ENCODE measurements around the gene STK26. TPM values are rescaled to one million over a fixed set of nuclear protein-coding genes. Genes with fewer than 3 reads are reported as not detected.

The STK26 gene
- total RNA-seq, 2 experiments from 2014 or later, result 49.8 to 50.8 TPM

DNA sequence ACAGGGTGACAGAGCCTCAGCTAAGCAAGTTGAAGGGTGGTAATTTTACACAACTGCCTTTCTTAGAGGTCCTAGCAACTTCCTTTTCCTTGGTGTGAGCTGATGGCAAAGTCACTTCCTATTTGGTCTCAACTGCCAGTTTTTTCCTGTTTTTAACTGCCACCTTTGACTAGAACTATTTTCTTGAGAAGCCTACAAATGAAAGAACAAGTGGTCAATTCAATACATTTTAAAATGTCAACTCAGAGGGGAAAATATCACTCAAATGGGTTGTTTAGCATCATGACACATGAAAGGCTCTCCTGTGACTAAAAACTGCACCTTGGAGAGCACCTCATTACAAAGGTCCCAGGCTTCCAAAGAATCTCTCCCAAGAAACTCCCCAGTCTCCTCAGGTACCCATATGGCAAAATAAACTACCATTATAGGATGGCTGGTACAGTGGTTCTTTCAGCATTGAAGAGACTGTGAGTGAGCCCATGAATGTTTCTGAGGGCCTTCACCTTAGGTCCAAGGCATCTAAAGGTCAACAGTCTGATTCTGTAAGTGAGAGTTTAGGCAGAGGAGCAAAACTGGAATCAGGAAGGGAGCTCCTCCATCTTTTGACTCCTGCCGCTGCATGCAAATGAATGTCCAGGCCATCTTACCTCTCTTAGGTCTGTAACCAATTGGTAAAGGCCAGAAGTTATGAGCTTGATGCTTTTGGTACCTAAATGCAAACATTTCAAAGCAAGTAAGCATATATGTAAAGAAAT is 5.5 kb upstream of the STK26 start:
- Mint-ChIP-seq H3K9me3 (no peaks in the 10 kb centered on the region), H3K4me3 (no peak overlapping the region), H3K36me3 (ENCODE audit: low read depth) (no peaks in the 10 kb centered on the region), H3K27me3 (no peaks in the 10 kb centered on the region), H3K27ac (peak overlapping the region; percentile 74), H3K4me1 (peaks cover 24% of the 10 kb centered on the region)
- no peak for DNase-seq
- POLR2A ChIA-PET, result interaction anchor here (0.8 kb wide), 1 partner anchor 9 kb away, joined by 3 read pairs; no protein-coding TSS in a partner anchor
- CTCF ChIA-PET, result interaction anchor here (0.7 to 1.3 kb wide), 2 partner anchors 59 to 189 kb away, joined by 3 to 4 read pairs; no protein-coding TSS in a partner anchor

DNA sequence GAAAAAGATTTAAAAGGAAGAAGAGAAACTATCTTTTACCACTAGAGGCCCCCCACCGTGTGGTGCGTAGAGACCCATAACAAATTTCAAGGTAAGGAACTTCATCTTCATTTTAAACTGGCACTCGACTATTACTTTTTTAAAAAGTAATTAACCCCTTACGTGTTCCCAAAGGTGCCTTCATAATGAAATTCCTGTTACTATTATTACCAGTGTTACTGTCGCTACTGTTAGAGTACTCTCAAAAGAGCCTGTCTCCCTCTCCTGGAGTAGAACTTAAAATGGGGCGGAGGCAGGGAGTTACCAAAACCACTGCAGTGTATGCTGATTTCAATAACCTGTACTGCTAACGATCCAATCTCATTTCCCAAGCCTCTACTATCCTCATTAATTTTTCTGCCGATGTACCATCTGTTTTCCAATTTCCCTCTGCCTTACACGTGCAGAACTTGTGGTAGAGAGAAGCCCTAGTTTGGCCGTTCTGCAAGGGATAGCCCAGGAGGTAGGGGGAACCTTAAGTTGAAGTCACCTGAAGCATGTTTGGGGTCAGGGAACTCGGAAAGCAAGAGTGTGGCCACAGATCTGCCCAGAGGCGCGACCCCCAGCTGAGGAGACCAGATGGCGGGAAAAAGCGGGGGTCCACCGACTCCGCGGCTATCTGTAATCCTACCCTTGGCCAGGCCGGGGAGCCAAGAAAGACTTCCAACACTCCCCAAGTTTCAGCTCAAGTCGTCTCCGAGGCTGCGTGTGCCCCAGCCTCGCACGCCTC is 720 bp upstream of the STK26 start:
- POLR2A ChIA-PET, result interaction anchor here (0.7 to 1.5 kb wide), 6 partner anchors 13 to 466 kb away, joined by 3 to 5 read pairs (median 4); partner anchors contain the start of gene MBNL3

DNA sequence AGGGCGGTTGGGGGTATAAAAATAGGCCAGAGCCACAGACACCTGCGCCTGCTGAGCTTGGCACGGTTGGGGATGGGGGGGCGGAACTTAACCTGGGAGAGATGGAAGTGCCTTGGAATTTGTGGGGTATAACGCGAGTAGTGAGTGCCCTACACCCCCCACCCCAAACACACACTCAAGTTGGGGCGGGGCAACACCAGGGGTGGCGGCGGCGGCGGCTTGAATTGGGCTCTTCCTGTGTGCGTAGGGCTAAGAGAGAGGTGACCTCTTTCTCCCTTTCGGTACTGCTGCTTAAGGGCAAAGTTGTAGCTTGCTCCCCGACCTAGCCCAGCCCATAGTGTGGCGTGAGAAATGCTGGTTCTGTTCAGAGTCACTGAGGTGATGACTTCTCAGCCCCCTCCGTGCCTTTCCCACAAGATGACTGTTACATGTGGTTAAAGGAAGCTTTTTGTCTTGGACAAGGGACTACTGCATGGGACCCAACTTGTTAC is 839 bp downstream of the STK26 start:
- DNase-seq, result peak; percentile 65
- POLR2A ChIA-PET, result interaction anchor here (0.9 to 1.8 kb wide), 10 partner anchors 8 to 1755 kb away, joined by 3 to 10 read pairs (median 3); partner anchors contain the start of gene ZNF280C

More for the DNA sequence above, 720 bp upstream of the STK26 start:
- peak overlapping the region; percentile 85 for H3K27ac Mint-ChIP-seq
- DNase-seq, result peak; percentile 17
- H3K9me3 Mint-ChIP-seq, result no peaks in the 10 kb centered on the region
- H3K4me1 Mint-ChIP-seq, result peaks cover 37% of the 10 kb centered on the region
- CTCF ChIA-PET, result interaction anchor here (1.6 kb wide), 1 partner anchor 49 kb away, joined by 6 read pairs; no protein-coding TSS in a partner anchor
- no peaks in the 10 kb centered on the region for H3K27me3 Mint-ChIP-seq
- H3K36me3 Mint-ChIP-seq (ENCODE audit: low read depth), result peaks cover 3% of the 10 kb centered on the region
- H3K4me3 Mint-ChIP-seq, result peak overlapping the region; percentile 91

DNA sequence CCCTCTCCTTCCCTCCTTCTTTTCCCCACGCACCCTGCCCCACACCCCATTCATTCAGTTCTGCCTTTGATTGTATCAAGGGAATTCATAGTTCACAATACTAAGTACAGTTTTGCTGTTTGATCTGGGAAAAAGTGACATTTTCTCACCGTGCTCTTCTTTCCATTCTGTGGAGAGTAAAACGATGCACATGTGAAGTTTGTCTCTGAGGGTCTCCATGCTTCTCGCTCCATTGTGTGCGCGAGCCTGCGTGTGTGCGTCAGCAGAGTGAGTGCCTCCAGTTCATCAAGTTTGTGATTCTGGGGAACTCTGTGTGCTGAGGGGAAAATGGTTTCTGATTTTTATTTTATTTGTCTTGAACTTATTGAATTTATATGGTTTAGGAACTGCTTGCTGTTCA is 1.9 kb downstream of the STK26 start:
- DNase-seq, result no peak
- POLR2A ChIA-PET, result interaction anchor here (1.0 to 1.8 kb wide), 5 partner anchors 7 to 1756 kb away, joined by 3 to 10 read pairs (median 4); partner anchors contain the start of gene ZNF280C
- Mint-ChIP-seq H3K4me3 (peak overlapping the region; percentile 91), H3K9me3 (no peaks in the 10 kb centered on the region), H3K4me1 (peaks cover 48% of the 10 kb centered on the region), H3K36me3 (ENCODE audit: low read depth) (peaks cover 15% of the 10 kb centered on the region), H3K27me3 (no peaks in the 10 kb centered on the region), H3K27ac (no peak overlapping the region)
- CTCF ChIA-PET, result interaction anchor here (1.0 to 1.1 kb wide), 2 partner anchors 37 to 46 kb away, joined by 3 read pairs; no protein-coding TSS in a partner anchor

More for the DNA sequence above, 839 bp downstream of the STK26 start:
- Mint-ChIP-seq H3K27ac (peak overlapping the region; percentile 85), H3K4me3 (peak overlapping the region; percentile 91), H3K9me3 (no peaks in the 10 kb centered on the region), H3K4me1 (peaks cover 41% of the 10 kb centered on the region), H3K27me3 (no peaks in the 10 kb centered on the region), H3K36me3 (ENCODE audit: low read depth) (peaks cover 10% of the 10 kb centered on the region)
- CTCF ChIA-PET, result interaction anchor here (1.0 to 1.6 kb wide), 4 partner anchors 11 to 47 kb away, joined by 3 to 8 read pairs (median 4); no protein-coding TSS in a partner anchor

DNA sequence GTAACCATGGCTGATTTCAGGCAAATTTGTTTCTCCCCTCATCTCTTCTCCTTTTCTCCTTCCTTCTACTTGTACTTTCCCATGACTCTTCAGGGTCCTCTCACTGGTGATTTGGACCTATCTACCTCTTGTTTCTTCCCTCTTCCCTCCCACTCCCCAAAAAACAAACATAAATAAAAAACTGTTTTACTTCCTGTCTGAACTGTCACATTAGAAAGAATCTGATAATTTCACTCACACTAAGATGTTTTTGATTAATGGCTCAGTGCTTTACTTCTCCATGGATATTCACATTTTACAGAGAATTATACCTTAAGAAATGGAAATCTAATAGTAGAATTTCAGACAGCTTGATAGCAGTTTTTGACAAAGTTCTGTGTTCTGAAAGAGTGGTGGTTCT is 7.2 kb downstream of the STK26 start:
- Mint-ChIP-seq H3K27ac (no peak overlapping the region), H3K4me1 (peaks cover 67% of the 10 kb centered on the region), H3K36me3 (ENCODE audit: low read depth) (peaks cover 27% of the 10 kb centered on the region), H3K4me3 (no peak overlapping the region), H3K9me3 (no peaks in the 10 kb centered on the region), H3K27me3 (no peaks in the 10 kb centered on the region)
- POLR2A ChIA-PET, result no interaction called here
- no peak for DNase-seq
- CTCF ChIA-PET, result no interaction called here

DNA sequence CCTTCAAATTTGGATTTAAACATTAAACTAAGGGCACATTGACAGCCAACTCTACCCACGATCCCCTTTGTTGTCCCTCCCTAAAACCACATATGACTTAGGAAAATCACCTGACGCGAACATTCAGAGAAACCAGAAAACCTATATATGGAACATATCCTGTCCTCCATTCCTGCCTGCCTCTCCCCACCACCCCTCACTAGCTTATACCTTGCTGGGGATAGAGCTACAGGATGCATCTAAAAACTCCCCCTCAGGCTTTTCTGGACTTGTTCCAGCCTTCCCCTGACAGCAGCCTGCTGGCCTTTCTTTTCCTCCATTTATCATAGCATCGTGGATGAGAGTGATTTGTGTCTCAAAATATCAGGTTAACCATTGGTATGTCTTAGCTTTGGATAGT is 8.8 kb downstream of the STK26 start:
- H3K27ac Mint-ChIP-seq, result peak overlapping the region; percentile 2
- ChIA-PET POLR2A (interaction anchor here (1.5 kb wide), 1 partner anchor 8 kb away, joined by 4 read pairs; no protein-coding TSS in a partner anchor), CTCF (no interaction called here)
- DNase-seq, result no peak
- no peaks in the 10 kb centered on the region for H3K27me3 Mint-ChIP-seq
- H3K36me3 Mint-ChIP-seq (ENCODE audit: low read depth), result peaks cover 30% of the 10 kb centered on the region
- peaks cover 67% of the 10 kb centered on the region for H3K4me1 Mint-ChIP-seq
- H3K4me3 Mint-ChIP-seq, result no peak overlapping the region
- H3K9me3 Mint-ChIP-seq, result no peaks in the 10 kb centered on the region

DNA sequence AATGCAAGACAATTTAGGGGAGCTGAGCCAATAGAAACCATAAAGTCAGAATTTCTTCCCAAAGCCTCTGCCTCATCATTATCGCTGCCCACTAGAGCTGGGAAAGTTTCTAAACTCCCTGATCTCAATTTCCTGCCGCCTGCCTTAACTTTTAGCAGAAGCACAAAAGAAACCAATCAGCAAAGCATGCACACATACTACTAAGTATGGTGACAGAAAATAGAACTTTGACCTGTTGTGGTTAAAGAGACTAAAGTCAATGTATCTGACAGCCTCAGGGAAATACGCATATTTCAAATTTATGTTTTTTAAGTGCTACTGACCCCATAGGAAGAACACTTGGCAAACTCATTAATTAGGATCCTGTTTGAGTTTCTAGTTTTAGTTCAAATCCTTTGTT is 10.1 kb downstream of the STK26 start:
- H3K9me3 Mint-ChIP-seq, result no peaks in the 10 kb centered on the region
- peaks cover 23% of the 10 kb centered on the region for H3K36me3 Mint-ChIP-seq (ENCODE audit: low read depth)
- H3K27me3 Mint-ChIP-seq, result no peaks in the 10 kb centered on the region
- POLR2A ChIA-PET, result no interaction called here
- CTCF ChIA-PET, result no interaction called here
- no peak overlapping the region for H3K4me3 Mint-ChIP-seq
- no peak overlapping the region for H3K27ac Mint-ChIP-seq
- H3K4me1 Mint-ChIP-seq, result peaks cover 63% of the 10 kb centered on the region
- DNase-seq, result no peak

DNA sequence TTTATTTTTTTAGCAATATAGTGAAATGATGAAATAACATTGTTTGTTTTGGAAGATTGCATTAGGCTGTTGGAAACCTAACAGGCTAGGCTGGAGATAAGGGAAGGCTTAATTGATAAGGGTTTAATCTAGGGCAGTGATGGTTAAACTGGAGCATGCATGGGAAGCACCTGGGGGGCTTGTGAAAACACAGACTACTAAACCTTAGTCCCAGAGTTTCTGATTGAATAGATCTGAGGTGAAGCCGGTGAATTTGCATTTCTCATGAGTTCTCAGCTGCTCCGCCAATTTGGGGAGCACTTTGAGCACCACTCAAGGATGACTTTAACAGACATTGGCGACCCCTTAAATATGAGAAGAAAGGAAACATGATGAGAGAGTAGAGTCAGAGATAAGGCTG is 11.5 kb downstream of the STK26 start:
- CTCF ChIA-PET, result interaction anchor here (1.8 kb wide), 1 partner anchor 10 kb away, joined by 8 read pairs; no protein-coding TSS in a partner anchor
- no peak overlapping the region for H3K4me3 Mint-ChIP-seq
- POLR2A ChIA-PET, result interaction anchor here (1.7 to 2.1 kb wide), 2 partner anchors 11 to 12 kb away, joined by 4 to 10 read pairs; no protein-coding TSS in a partner anchor
- no peaks in the 10 kb centered on the region for H3K27me3 Mint-ChIP-seq
- H3K36me3 Mint-ChIP-seq (ENCODE audit: low read depth), result peaks cover 15% of the 10 kb centered on the region
- no peak overlapping the region for H3K27ac Mint-ChIP-seq
- DNase-seq, result no peak
- peaks cover 48% of the 10 kb centered on the region for H3K4me1 Mint-ChIP-seq
- no peaks in the 10 kb centered on the region for H3K9me3 Mint-ChIP-seq

DNA sequence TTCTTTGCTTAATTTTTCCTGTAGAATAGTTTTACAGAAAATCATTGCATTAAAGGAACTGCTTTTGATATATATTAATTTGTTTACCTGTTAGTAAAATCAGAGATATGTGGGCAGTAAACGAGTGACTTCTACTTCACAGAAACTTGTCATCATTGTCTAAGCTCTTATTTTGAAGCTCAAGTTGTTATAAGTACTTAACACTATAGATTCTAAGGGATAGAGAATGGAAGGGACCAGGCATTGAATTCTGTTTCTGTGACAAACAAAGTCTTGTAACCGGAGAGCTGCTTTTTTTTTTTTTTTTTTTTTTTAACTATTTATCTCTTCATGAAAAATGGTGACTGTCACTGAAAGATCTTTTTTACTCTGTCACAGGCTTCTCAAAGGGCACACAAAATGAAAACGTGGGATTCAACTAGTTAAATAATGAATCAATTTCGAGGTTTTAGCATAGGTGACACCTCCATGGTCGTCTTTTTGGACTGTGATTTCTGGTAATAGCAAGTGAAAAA is 14.4 kb downstream of the STK26 start:
- Mint-ChIP-seq H3K27ac (no peak overlapping the region), H3K27me3 (no peaks in the 10 kb centered on the region), H3K36me3 (ENCODE audit: low read depth) (peaks cover 7% of the 10 kb centered on the region), H3K9me3 (no peaks in the 10 kb centered on the region), H3K4me3 (no peak overlapping the region), H3K4me1 (peaks cover 35% of the 10 kb centered on the region)
- POLR2A ChIA-PET, result no interaction called here
- CTCF ChIA-PET, result no interaction called here
- DNase-seq, result no peak

DNA sequence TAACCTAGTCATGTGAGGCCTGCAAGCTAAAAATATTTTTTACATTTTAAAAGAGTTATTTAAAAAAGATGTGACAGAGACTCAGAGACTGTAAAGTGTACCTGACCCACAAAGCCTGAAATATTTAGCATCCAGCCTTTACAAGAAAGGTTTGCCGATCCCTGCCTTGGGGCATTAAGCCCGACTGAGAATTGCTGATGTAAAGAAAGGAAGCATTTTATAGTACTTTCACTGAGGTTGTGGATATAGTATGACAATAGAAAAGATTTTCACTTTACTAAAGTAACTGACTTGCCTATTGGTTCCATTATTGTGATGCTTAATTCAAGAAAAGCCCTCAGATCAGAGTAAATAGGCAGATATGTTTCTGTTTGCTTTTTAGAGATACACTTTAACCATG is 17.0 kb downstream of the STK26 start:
- no peak for DNase-seq
- Mint-ChIP-seq H3K4me1 (peaks cover 19% of the 10 kb centered on the region), H3K9me3 (no peaks in the 10 kb centered on the region), H3K27ac (no peak overlapping the region), H3K36me3 (ENCODE audit: low read depth) (peaks cover 3% of the 10 kb centered on the region), H3K4me3 (no peak overlapping the region), H3K27me3 (no peaks in the 10 kb centered on the region)
- ChIA-PET CTCF (no interaction called here), POLR2A (no interaction called here)

DNA sequence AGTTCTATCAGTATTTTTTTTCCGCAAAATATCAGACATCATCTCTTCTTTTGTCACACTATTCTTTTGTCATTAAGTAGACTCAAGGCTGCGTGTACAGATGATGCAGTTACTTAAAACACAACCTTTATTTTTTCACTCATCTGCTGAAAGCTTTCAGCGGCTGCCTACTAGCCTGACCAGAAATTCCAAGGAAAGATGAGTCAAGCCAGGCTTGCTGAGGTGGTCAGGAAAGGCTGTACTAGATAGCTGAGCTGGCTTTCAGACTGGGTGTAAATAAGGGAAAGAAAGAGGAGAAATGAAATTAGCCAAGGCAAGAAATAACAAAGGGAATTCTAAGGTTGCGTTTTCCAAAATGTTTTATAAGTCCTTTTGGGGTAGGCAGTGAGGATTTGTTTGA is 17.9 kb downstream of the STK26 start:
- Mint-ChIP-seq H3K9me3 (no peaks in the 10 kb centered on the region), H3K27ac (no peak overlapping the region), H3K27me3 (no peaks in the 10 kb centered on the region), H3K4me1 (peaks cover 12% of the 10 kb centered on the region), H3K4me3 (no peak overlapping the region), H3K36me3 (ENCODE audit: low read depth) (peaks cover 2% of the 10 kb centered on the region)
- ChIA-PET CTCF (no interaction called here), POLR2A (no interaction called here)
- no peak for DNase-seq

DNA sequence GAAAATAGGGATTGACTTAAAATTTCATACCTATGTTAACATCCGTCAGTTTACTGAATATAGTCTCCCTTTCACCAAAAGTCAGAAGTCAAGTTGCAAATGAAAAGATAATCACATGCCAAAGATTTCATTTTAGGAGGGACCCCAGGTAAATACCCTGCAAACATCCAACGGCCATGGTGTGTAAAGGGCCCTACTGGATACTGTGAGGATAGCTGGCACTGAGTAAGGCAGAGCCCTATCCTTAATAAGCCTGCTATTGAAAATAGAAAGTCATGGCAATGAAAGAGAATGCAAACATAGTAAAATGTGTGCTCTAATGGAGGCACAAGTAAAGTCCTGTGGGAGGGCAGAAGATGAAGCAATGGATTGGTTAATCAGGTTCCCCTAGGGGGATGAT is 20.9 kb downstream of the STK26 start:
- no peak for DNase-seq
- H3K27me3 Mint-ChIP-seq, result no peaks in the 10 kb centered on the region
- CTCF ChIA-PET, result interaction anchor here (1.4 kb wide), 1 partner anchor 13 kb away, joined by 3 read pairs; no protein-coding TSS in a partner anchor
- POLR2A ChIA-PET, result no interaction called here
- H3K9me3 Mint-ChIP-seq, result no peaks in the 10 kb centered on the region
- peaks cover 3% of the 10 kb centered on the region for H3K4me1 Mint-ChIP-seq
- no peak overlapping the region for H3K27ac Mint-ChIP-seq
- peaks cover 2% of the 10 kb centered on the region for H3K36me3 Mint-ChIP-seq (ENCODE audit: low read depth)
- no peak overlapping the region for H3K4me3 Mint-ChIP-seq

DNA sequence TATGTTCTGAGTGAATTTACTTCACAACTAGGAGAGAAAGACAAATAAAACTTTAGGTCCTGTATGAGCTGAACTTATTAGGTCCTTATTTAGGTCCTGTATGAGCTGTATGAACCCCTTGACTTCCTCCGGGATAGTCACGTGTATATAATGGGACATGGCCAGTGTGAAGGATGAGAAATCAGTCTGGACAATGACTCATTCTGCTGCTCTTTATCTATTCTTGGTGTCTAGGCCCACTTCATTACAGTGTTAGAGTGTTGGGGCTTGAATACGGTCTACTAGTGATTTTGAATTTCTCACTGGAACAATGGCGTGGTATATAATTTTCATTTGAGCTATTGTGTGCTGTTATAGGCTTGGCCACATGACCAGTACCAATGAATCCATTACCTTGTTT is 21.9 kb downstream of the STK26 start:
- ChIA-PET POLR2A (no interaction called here), CTCF (no interaction called here)
- Mint-ChIP-seq H3K9me3 (no peaks in the 10 kb centered on the region), H3K27me3 (no peaks in the 10 kb centered on the region), H3K4me3 (no peak overlapping the region), H3K27ac (no peak overlapping the region), H3K36me3 (ENCODE audit: low read depth) (peaks cover 3% of the 10 kb centered on the region), H3K4me1 (peaks cover 4% of the 10 kb centered on the region)
- DNase-seq, result no peak

All from activated CD4-positive, alpha-beta memory T cell treated with anti-CD3 and anti-CD28 coated beads, Interleukin-2, amount 10 ng/mL, durations not matched to agents 7 days and 5 days (primary cell).